SH-SY5Y (cell line): ENCODE measurements around the gene ARFGEF3.

Source experiments
- GATA2 ChIP-seq: IDR thresholded peaks from 2 replicates; pipeline ENCODE4 v1.6.1; 2011; ENCODE audit warnings: mild to moderate bottlenecking, low read depth, low read length
- GATA3 ChIP-seq: IDR thresholded peaks from 2 replicates; pipeline ENCODE4 v1.6.1; 2011; ENCODE audit warnings: low read depth, mild to moderate bottlenecking, low read length, moderate library complexity

DNA sequence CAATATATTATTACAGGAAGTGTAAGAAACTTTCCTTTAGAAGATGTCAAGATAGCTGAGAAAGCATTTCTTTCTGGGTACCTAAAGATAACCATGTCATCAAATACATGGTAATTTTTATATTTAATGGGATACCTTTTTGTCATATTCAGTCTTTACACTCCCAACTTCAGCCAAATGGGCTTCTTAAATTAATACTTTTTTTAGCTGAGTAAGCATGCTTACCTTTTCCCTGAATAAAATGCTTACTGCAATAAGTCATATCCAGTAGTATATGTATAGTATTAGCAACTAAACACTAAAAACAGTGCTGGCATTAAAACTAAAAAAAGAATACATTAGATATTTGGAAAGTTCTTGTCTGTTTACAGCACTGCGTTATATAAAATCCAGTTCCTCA lies 74.0 kb downstream of the ARFGEF3 start:
- TF ChIP-seq GATA2 (no peak), GATA3 (no peak)
